ENCODE results near the gene ABCG4. TPM values are rescaled to one million over a fixed set of nuclear protein-coding genes. Genes with fewer than 3 reads are reported as not detected.

ABCG4 gene
- total RNA-seq, 1 experiment from 2014 or later, result not detected

GRCh38 chr11:119108146-119108856 lies 40.6 kb upstream of the ABCG4 start:
- intact Hi-C loops (cut with micrococcal nuclease; ENCODE audit: unreplicated experiment), result no loop called here
- Histone ChIP-seq H3K27ac (ENCODE audit: low read depth, low read length, poor library complexity, severe bottlenecking) (peak overlapping the region; percentile 84), H3K4me1 (ENCODE audit: insufficient read depth, low read length, poor library complexity, severe bottlenecking) (peaks cover 23% of the 10 kb centered on the region), H3K4me3 (ENCODE audit: low read depth, low read length, poor library complexity, severe bottlenecking) (peak overlapping the region; percentile 97), H3K36me3 (ENCODE audit: insufficient read depth, low read length, poor library complexity, severe bottlenecking) (peaks cover 15% of the 10 kb centered on the region), H3K9me3 (ENCODE audit: low read depth, low read length, poor library complexity, severe bottlenecking) (no peaks in the 10 kb centered on the region), H3K27me3 (replicated peaks; ENCODE audit: insufficient read depth, low read depth, low read length, poor library complexity) (no peaks in the 10 kb centered on the region)
- CTCF ChIA-PET, result no interaction called here
- BruUV-seq (replicated peaks), result TSS peak; percentile 20
- POLR2A ChIA-PET (ENCODE audit: low non-redundant PET), result no interaction called here
- TF ChIP-seq CTCF (conservative IDR thresholded peaks at IDR 0.05; ENCODE audit: low read depth, low read length), result no peak
- TF ChIP-seq EZH2 (IDR thresholded peaks at IDR 0.05; ENCODE audit: borderline replicate concordance, low read depth, low read length, poor library complexity, severe bottlenecking), result no peak
- DNase-seq (ENCODE audit: low spot score), result peak; percentile 63

- ChIA-PET CTCF (no interaction called here), POLR2A (ENCODE audit: low non-redundant PET) (no interaction called here)
- H3K4me3 ChIP-seq (ENCODE audit: low read depth, low read length, poor library complexity, severe bottlenecking), result peak overlapping the region; percentile 97
- peaks cover 23% of the 10 kb centered on the region for H3K4me1 ChIP-seq (ENCODE audit: insufficient read depth, low read length, poor library complexity, severe bottlenecking)
- peaks cover 17% of the 10 kb centered on the region for H3K36me3 ChIP-seq (ENCODE audit: insufficient read depth, low read length, poor library complexity, severe bottlenecking)
- no peak overlapping the region for H3K27ac ChIP-seq (ENCODE audit: low read depth, low read length, poor library complexity, severe bottlenecking)
- no peaks in the 10 kb centered on the region for H3K27me3 ChIP-seq (replicated peaks; ENCODE audit: insufficient read depth, low read depth, low read length, poor library complexity)
- TF ChIP-seq CTCF (conservative IDR thresholded peaks at IDR 0.05; ENCODE audit: low read depth, low read length) (no peak), EZH2 (IDR thresholded peaks at IDR 0.05; ENCODE audit: borderline replicate concordance, low read depth, low read length, poor library complexity, severe bottlenecking) (no peak)
- no TSS peak for BruUV-seq (replicated peaks)
- no peak for DNase-seq (ENCODE audit: low spot score)
- H3K9me3 ChIP-seq (ENCODE audit: low read depth, low read length, poor library complexity, severe bottlenecking), result no peaks in the 10 kb centered on the region
- intact Hi-C loops (cut with micrococcal nuclease; ENCODE audit: unreplicated experiment), result no loop called here
Observed at GRCh38 chr11:119108857-119109221, 40.0 kb upstream of the ABCG4 start.

GRCh38 chr11:119109843-119110242 lies 39.0 kb upstream of the ABCG4 start:
- no peak for DNase-seq (ENCODE audit: low spot score)
- ChIA-PET CTCF (no interaction called here), POLR2A (ENCODE audit: low non-redundant PET) (interaction anchor here (0.5 kb wide), 1 partner anchor 96 kb away, joined by 3 read pairs; the partner anchor contains the start of gene CBL)
- peaks cover 23% of the 10 kb centered on the region for H3K4me1 ChIP-seq (ENCODE audit: insufficient read depth, low read length, poor library complexity, severe bottlenecking)
- BruUV-seq (replicated peaks), result no TSS peak
- no peaks in the 10 kb centered on the region for H3K27me3 ChIP-seq (replicated peaks; ENCODE audit: insufficient read depth, low read depth, low read length, poor library complexity)
- H3K9me3 ChIP-seq (ENCODE audit: low read depth, low read length, poor library complexity, severe bottlenecking), result no peaks in the 10 kb centered on the region
- peaks cover 20% of the 10 kb centered on the region for H3K36me3 ChIP-seq (ENCODE audit: insufficient read depth, low read length, poor library complexity, severe bottlenecking)
- no peak overlapping the region for H3K27ac ChIP-seq (ENCODE audit: low read depth, low read length, poor library complexity, severe bottlenecking)
- TF ChIP-seq EZH2 (IDR thresholded peaks at IDR 0.05; ENCODE audit: borderline replicate concordance, low read depth, low read length, poor library complexity, severe bottlenecking) (no peak), CTCF (conservative IDR thresholded peaks at IDR 0.05; ENCODE audit: low read depth, low read length) (no peak)
- H3K4me3 ChIP-seq (ENCODE audit: low read depth, low read length, poor library complexity, severe bottlenecking), result no peak overlapping the region
- intact Hi-C loops (cut with micrococcal nuclease; ENCODE audit: unreplicated experiment), result no loop called here
